ENCODE data around the gene SYT11.

SYT11 gene

GRCh38 chr1:155910621-155911121 is 51.3 kb downstream of the SYT11 start:
- Histone ChIP-seq H3K4me3 (ENCODE audit: low read depth in 1 of 2, low read length in 2 of 2) (peak overlapping the region; percentile 75 to 89), H3K27ac (ENCODE audit: low read length) (peak overlapping the region; percentile 81), H4K20me1 (ENCODE audit: insufficient read depth, low read length) (no peaks in the 10 kb centered on the region), H3K4me2 (ENCODE audit: insufficient read depth, low read length) (peak overlapping the region; percentile 75), H3K9ac (ENCODE audit: low read depth, low read length) (peak overlapping the region; percentile 54), H3K36me3 (ENCODE audit: insufficient read depth, low read length) (peaks cover 68% of the 10 kb centered on the region), H3K79me2 (ENCODE audit: insufficient read depth, low read length) (peaks cover 26% of the 10 kb centered on the region), H3K4me1 (ENCODE audit: insufficient read depth, low read length) (peaks cover 26% of the 10 kb centered on the region), H2AFZ (ENCODE audit: low read depth, low read length) (peak overlapping the region; percentile 86), H3K27me3 (ENCODE audit: insufficient read depth, low read length, poor library complexity) (no peaks in the 10 kb centered on the region), H3K9me3 (ENCODE audit: insufficient read depth, low read length, severe bottlenecking) (no peaks in the 10 kb centered on the region)
- ATAC-seq (ENCODE audit: insufficient read depth, low read depth) (peak; percentile 38), DNase-seq (peak; percentile 23)
- TF ChIP-seq, protein P1, sequence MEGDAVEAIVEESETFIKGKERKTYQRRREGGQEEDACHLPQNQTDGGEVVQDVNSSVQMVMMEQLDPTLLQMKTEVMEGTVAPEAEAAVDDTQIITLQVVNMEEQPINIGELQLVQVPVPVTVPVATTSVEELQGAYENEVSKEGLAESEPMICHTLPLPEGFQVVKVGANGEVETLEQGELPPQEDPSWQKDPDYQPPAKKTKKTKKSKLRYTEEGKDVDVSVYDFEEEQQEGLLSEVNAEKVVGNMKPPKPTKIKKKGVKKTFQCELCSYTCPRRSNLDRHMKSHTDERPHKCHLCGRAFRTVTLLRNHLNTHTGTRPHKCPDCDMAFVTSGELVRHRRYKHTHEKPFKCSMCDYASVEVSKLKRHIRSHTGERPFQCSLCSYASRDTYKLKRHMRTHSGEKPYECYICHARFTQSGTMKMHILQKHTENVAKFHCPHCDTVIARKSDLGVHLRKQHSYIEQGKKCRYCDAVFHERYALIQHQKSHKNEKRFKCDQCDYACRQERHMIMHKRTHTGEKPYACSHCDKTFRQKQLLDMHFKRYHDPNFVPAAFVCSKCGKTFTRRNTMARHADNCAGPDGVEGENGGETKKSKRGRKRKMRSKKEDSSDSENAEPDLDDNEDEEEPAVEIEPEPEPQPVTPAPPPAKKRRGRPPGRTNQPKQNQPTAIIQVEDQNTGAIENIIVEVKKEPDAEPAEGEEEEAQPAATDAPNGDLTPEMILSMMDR (IDR thresholded peaks at IDR 0.05; ENCODE audit: borderline replicate concordance, extremely low read depth, low read length, poor library complexity, severe bottlenecking) = no peak
- no peak for TF ChIP-seq EZH2 (IDR thresholded peaks at IDR 0.05; ENCODE audit: borderline replicate concordance, low read depth, low read length, severe bottlenecking)

DNA sequence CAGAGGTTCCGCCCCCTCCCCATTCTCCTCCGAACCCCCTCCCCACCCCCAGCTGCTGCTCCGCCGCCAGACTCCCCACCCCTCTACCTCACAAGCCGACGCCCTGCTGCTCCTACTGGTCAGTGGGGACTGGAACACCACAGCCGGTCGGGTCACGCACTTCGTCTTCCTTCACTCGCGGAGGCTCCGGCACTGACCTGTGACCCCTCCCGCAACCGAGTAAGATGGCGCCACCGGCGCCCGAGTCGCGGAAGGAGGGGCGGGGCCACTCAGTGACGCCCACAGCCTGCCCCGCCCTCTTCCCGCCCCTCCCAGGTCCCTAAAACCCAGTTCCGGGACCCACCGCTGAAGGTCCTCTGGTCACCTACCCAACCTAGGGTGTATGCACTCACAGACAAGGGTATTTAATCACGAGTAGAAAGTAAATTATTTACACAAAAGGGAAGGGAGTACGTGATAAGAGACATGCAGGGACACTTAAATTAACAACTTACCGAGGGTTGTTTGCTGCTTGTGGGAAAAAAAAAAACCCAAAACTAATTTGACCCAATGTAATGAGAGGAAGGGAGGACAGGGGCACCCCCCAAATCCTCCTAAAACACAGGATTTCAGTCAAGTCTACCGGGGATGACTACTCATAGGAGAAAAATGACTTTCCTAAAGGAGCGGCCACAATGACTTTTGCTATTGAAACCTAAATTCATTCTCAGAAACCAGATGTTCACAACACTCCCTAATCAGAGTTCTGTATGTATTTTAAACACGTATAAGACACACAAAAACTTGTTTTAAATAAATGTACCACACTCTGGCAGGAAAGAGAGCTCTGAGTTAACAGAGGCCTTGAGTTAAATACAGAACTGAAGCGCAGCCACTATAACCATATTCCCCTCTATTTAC is 52.0 kb downstream of the SYT11 start, which contains the start of gene RIT1:
RIT1 (minus strand) TSS at position 194 of the 900 bp plus-strand sequence. CDS start 588 bp downstream, outside the sequence.
- DNase-seq (peak; percentile 86), ATAC-seq (ENCODE audit: insufficient read depth, low read depth) (peak; percentile 96)
- Histone ChIP-seq H3K79me2 (ENCODE audit: insufficient read depth, low read length) (peaks cover 26% of the 10 kb centered on the region), H3K9ac (ENCODE audit: low read depth, low read length) (peak within 1 kb of the TSS; percentile 54), H3K4me3 (ENCODE audit: low read depth in 1 of 2, low read length in 2 of 2) (peak within 1 kb of the TSS; percentile 75 to 89), H4K20me1 (ENCODE audit: insufficient read depth, low read length) (no peaks in the 10 kb centered on the region), H3K9me3 (ENCODE audit: insufficient read depth, low read length, severe bottlenecking) (no peaks in the 10 kb centered on the region), H3K4me2 (ENCODE audit: insufficient read depth, low read length) (peak within 1 kb of the TSS; percentile 75), H3K4me1 (ENCODE audit: insufficient read depth, low read length) (peaks cover 26% of the 10 kb centered on the region), H2AFZ (ENCODE audit: low read depth, low read length) (peak within 1 kb of the TSS; percentile 86), H3K36me3 (ENCODE audit: insufficient read depth, low read length) (peaks cover 69% of the 10 kb centered on the region), H3K27ac (ENCODE audit: low read length) (peak within 1 kb of the TSS; percentile 81), H3K27me3 (ENCODE audit: insufficient read depth, low read length, poor library complexity) (no peaks in the 10 kb centered on the region)
- TF ChIP-seq, protein P1 (IDR thresholded peaks at IDR 0.05; ENCODE audit: borderline replicate concordance, extremely low read depth, low read length, poor library complexity, severe bottlenecking) = no peak
- TF ChIP-seq EZH2 (IDR thresholded peaks at IDR 0.05; ENCODE audit: borderline replicate concordance, low read depth, low read length, severe bottlenecking) = no peak

GRCh38 chr1:155912056-155912536 is 52.7 kb downstream of the SYT11 start:
- Histone ChIP-seq H4K20me1 (ENCODE audit: insufficient read depth, low read length) (no peaks in the 10 kb centered on the region), H3K9me3 (ENCODE audit: insufficient read depth, low read length, severe bottlenecking) (no peaks in the 10 kb centered on the region), H3K36me3 (ENCODE audit: insufficient read depth, low read length) (peaks cover 71% of the 10 kb centered on the region), H3K27ac (ENCODE audit: low read length) (no peak overlapping the region), H3K4me3 (ENCODE audit: low read depth in 1 of 2, low read length in 2 of 2) (no peak overlapping the region), H2AFZ (ENCODE audit: low read depth, low read length) (no peak overlapping the region), H3K27me3 (ENCODE audit: insufficient read depth, low read length, poor library complexity) (no peaks in the 10 kb centered on the region), H3K4me2 (ENCODE audit: insufficient read depth, low read length) (peak overlapping the region; percentile 75; the same call in 1 of the 2 replicates), H3K9ac (ENCODE audit: low read depth, low read length) (no peak overlapping the region), H3K79me2 (ENCODE audit: insufficient read depth, low read length) (peaks cover 24% of the 10 kb centered on the region), H3K4me1 (ENCODE audit: insufficient read depth, low read length) (peaks cover 26% of the 10 kb centered on the region)
- TF ChIP-seq EZH2 (IDR thresholded peaks at IDR 0.05; ENCODE audit: borderline replicate concordance, low read depth, low read length, severe bottlenecking) = no peak
- TF ChIP-seq, protein P1 (IDR thresholded peaks at IDR 0.05; ENCODE audit: borderline replicate concordance, extremely low read depth, low read length, poor library complexity, severe bottlenecking) = no peak
- ATAC-seq (ENCODE audit: insufficient read depth, low read depth) = no peak
- DNase-seq = no peak

Data from DND-41 (cell line).